ENCODE data around the gene LYSMD1. TPM values are rescaled to one million over a fixed set of nuclear protein-coding genes. Genes with fewer than 3 reads are reported as not detected.

Gene LYSMD1
- polyA plus RNA-seq, 4 donors = 15.6 to 19.7 (median 16.8) TPM

DNA sequence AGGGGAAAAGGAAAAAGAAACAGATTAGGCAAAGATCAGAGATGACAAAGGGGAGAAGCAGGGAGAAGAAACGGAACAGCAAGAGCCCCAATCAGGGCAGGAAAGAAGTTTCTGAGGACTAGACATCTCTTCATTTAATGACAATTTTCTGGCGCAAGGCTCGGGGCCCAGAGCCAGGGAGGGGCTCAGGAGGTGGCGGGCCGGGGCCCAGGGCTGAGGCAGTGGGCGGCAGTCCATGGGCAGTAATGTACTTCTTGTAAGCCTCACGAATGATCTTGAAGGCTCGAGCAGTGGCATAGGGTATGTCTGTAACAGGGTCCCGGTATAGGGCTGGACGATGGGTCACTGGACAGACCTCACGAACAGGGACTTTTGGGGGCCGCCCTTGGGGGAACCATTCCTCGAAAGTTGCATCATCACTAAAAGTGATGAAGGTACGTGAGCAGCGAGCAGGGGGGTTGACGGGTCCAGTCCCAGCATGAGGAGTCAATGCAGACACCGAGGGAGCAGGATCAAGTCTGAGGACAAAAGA is 10.9 kb upstream of the LYSMD1 start:
- DNase-seq (ENCODE audit: low read depth in 4 of 4, low spot score in 2 of 4) = no peak

- no peak for DNase-seq (ENCODE audit: low read depth in 4 of 4, low spot score in 2 of 4)
Measured at GRCh38 chr1:151175863-151176262, 10.2 kb upstream of the LYSMD1 start, which contains the start of gene TMOD4. Gene TMOD4, minus strand, starts transcription at chr1:151175981. Its CDS starts 1,106 bp downstream, at chr1:151174875.

GRCh38 chr1:151175041-151175741 is 9.5 kb upstream of the LYSMD1 start:
- DNase-seq (ENCODE audit: low read depth in 4 of 4, low spot score in 2 of 4) = no peak

- no peak for DNase-seq (ENCODE audit: low read depth in 4 of 4, low spot score in 2 of 4)
Measured at GRCh38 chr1:151171190-151171589, 5.5 kb upstream of the LYSMD1 start.

- DNase-seq (ENCODE audit: low read depth in 4 of 4, low spot score in 2 of 4) = no peak
Measured at GRCh38 chr1:151167116-151167515, 1.4 kb upstream of the LYSMD1 start.

DNA sequence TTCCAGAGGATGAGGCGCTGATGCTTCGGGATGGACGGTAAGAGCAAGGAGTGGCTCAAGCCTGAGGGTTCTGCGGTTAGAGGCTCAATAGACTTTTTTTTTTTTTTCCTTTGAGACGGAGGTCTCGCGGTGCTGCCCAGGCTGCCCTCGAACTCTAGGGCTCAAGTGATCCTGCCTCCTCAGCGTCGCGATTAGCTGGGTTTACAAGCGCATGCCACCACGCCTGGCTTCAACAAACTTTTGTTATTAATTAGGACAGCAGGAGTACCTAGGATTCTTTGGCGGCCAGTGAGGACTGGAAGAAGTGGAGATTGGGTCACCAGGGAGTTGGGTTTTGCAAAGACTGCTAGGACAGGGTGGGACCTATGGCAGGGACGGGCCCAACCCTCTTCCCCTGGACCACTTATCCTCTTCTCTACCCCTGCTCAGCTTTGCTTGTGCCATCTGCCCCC is 829 bp upstream of the LYSMD1 start:
- DNase-seq (ENCODE audit: low read depth in 4 of 4, low spot score in 2 of 4) = no peak

GRCh38 chr1:151165281-151165737 is 393 bp downstream of the LYSMD1 start:
- DNase-seq (ENCODE audit: low read depth in 4 of 4, low spot score in 2 of 4) = peak in 1 of 4 donors; percentile 89

DNA sequence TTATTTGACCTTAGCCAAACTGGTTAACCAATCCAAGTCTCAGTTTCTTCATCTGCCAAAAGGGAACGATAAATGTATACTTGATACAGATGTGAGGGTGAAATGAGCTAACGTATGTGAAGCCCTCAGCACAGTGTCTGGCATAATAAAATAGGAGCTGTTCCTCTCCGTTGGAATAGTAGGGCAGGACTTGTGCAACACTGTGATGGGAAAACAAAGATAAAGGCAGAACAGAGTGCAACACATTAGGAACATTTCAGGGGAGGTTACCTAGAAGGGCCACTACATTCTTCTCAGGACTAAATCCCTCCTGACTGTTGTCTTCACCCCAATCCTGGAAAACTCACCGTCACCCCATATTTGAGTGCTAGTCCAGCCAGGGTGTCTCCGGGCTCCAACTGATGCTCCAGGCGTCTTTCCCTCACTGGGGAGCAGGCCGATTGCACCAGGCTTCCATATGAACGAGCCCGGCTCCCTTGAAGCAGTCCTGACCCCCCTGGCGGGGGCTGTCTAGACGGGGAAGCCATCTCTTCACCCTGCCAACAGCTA is 896 bp downstream of the LYSMD1 start:
- no peak for DNase-seq (ENCODE audit: low read depth in 4 of 4, low spot score in 2 of 4)

DNA sequence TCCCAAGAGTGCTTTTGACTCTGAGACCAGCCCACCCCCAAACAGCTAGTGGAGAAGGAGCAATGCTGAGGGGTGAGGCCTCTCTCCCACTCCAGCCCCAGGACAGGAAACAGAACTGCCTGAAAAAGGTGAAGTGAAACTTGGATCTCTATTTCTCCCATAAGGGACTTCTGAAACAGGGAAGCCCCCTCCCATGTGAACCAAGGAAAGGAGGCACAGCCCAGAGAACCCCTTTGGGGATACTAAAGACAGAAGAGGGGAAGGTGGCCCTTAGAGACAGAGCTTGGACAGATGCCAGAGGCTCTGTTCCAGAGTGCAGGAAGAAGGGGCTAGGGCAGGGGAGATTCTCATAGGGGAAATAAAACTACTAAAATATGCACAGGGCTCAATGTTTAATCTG is 6.3 kb downstream of the LYSMD1 start:
- no peak for DNase-seq (ENCODE audit: low read depth in 4 of 4, low spot score in 2 of 4)

DNA sequence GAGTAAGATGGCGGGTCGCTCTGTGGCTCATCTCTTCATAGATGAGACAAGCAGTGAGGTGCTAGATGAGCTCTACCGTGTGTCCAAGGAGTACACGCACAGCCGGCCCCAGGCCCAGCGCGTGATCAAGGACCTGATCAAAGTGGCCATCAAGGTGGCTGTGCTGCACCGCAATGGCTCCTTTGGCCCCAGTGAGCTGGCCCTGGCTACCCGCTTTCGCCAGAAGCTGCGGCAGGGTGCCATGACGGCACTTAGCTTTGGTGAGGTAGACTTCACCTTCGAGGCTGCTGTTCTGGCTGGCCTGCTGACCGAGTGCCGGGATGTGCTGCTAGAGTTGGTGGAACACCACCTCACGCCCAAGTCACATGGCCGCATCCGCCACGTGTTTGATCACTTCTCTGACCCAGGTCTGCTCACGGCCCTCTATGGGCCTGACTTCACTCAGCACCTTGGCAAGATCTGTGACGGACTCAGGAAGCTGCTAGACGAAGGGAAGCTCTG is 6.9 kb downstream of the LYSMD1 start:
- no peak for DNase-seq (ENCODE audit: low read depth in 4 of 4, low spot score in 2 of 4)

DNA sequence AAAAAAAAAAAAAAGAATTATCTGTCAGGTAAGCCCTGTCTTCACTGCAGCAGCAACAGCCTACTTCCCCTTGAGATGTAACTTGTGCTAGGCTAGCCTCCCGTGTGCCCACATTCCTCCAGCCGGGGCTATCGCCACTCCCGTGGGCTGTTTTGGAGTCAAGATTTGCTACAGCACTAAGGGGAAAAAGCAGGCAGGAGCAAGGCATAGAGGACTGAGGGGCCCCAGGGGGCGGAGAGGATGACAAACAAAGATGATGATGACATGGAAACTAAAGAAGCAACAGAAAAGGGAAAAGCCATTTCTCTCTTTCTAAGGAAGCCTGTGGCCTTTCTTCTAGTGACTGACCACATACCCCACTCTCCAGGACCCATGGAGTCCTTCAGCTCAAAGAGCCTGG is 7.4 kb downstream of the LYSMD1 start:
- no peak for DNase-seq (ENCODE audit: low read depth in 4 of 4, low spot score in 2 of 4)

- no peak for DNase-seq (ENCODE audit: low read depth in 4 of 4, low spot score in 2 of 4)
Measured at GRCh38 chr1:151157067-151157531, 8.6 kb downstream of the LYSMD1 start.

- DNase-seq (ENCODE audit: low read depth in 4 of 4, low spot score in 2 of 4) = no peak
Measured at GRCh38 chr1:151156515-151156819, 9.2 kb downstream of the LYSMD1 start, which contains the start of gene TNFAIP8L2. Gene TNFAIP8L2, plus strand, starts transcription at chr1:151156649. Its CDS starts 2,049 bp downstream, at chr1:151158698.

DNA sequence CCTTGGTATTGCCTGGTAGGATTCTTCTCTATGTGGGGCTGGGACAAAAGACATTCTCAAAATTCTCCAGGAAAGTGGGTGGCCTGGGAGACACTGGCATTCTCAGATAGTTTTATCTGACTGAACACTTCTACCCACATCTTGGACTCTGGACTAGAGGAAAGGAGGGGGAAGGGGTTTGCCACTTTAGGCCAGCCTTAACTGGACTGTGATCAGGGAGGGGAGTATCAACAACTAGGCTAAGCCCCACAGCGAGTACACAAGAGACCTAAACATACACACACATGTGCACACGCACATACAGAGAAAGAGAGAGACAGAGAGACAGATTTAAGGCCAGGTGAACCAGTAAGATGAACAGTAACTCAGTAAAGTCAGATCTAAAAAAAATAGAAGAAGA is 18.0 kb downstream of the LYSMD1 start:
- DNase-seq (ENCODE audit: low read depth in 4 of 4, low spot score in 2 of 4) = no peak

GRCh38 chr1:151147132-151147503 is 18.6 kb downstream of the LYSMD1 start:
- DNase-seq (ENCODE audit: low read depth in 4 of 4, low spot score in 2 of 4) = no peak

GRCh38 chr1:151146412-151147131 is 19.1 kb downstream of the LYSMD1 start, which contains the start of gene SEMA6C:
Gene SEMA6C, minus strand, starts transcription at chr1:151146631. Its CDS starts 4,010 bp downstream, at chr1:151142621.
- peak in 2 of 4 donors; percentile 89 to 91 for DNase-seq (ENCODE audit: low read depth in 4 of 4, low spot score in 2 of 4)

GRCh38 chr1:151146072-151146411 is 19.7 kb downstream of the LYSMD1 start:
- no peak for DNase-seq (ENCODE audit: low read depth in 4 of 4, low spot score in 2 of 4)

- DNase-seq (ENCODE audit: low read depth in 4 of 4, low spot score in 2 of 4) = peak in 1 of 4 donors; percentile 16
Measured at GRCh38 chr1:151145304-151146071, 20.2 kb downstream of the LYSMD1 start.

DNA sequence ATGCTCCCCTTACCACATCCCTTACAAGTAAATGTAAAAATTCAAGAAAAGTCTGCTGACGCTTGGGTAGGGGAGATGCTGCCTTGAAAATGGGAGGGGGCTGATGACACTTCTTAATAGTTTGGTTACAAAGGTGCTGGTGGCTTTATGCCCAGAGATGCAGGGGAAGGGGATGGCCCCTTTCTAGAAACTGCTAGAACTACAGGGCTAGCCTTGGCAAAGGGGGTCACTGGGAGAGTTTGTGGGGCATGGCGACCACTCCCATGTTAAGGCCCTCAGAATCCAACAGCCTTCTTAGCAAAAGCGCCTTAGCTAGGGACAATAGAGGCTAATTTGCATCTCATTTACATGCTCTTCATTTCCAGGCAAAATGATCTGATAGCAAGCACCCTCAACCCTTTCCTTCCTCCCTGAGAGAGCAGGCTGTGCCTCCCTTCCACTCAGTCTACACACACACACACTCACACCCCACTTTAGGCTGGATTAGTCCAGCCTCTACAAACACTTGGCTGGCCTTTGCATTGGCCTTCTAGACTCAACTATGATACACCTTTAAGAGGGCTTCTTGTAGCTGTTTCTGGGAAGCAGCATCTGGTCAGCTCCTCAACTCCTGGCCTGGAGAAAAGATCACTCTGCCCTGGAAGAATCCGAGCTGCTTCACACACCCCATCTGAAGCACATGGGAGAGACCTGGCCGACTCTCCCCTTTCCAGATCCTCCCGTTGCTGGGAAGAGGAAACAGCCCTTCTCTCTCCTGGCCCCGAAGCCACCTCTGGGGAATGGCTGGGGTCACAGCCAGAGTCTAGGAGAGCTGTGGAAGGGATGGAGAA is 21.0 kb downstream of the LYSMD1 start:
- no peak for DNase-seq (ENCODE audit: low read depth in 4 of 4, low spot score in 2 of 4)

Measured in left renal cortex interstitium (tissue), 4 donors.